HepG2 (cell line): ENCODE results near the gene RNASE8. TPM values are rescaled to one million over a fixed set of nuclear protein-coding genes. Genes with fewer than 3 reads are reported as not detected.

ENCODE experiments used
- AGO2 ChIP-seq: fragments of 200-400 bp; formaldehyde crosslinking; optimal IDR thresholded peaks from 2 replicates; pipeline ENCODE3; 2017; ENCODE audit warnings: mild to moderate bottlenecking, low read depth, low read length, moderate library complexity
- ASH2L ChIP-seq: fragments of 300-600, 200-600 bp; sonication (generic); IDR thresholded peaks from 2 replicates; pipeline ENCODE4 v1.7.0; 2017; ENCODE audit warnings: low read depth, mild to moderate bottlenecking, moderate library complexity, mixed read lengths, low read length; ENCODE audit not compliant: insufficient read length
- CREB1 ChIP-seq, 2 experiments: fragments of 450-650 bp in 1 of 2; IDR thresholded peaks; 2 replicates each; pipeline ENCODE4 v1.6.1; 2016 to 2017; ENCODE audit warnings: control low read depth in 1 of 2, mild to moderate bottlenecking in 1 of 2, missing compliant biosample characterization in 1 of 2, missing genetic modification characterization in 1 of 2
- FOSL2 ChIP-seq: sonication (generic); formaldehyde crosslinking; IDR thresholded peaks from 2 replicates; pipeline ENCODE4 v1.4.0; 2020; ENCODE audit warnings: missing genetic modification reagents
- GABPB1 ChIP-seq: IDR thresholded peaks from 2 replicates; pipeline ENCODE4 v1.6.1; 2016; ENCODE audit warnings: mild to moderate bottlenecking, missing genetic modification reagents, moderate library complexity, missing compliant biosample characterization
- GMEB1 ChIP-seq: sonication (generic); formaldehyde crosslinking; IDR thresholded peaks from 2 replicates; pipeline ENCODE4 v1.5.1; 2020; ENCODE audit warnings: missing genetic modification reagents, mild to moderate bottlenecking, borderline replicate concordance
- GMEB2 ChIP-seq: IDR thresholded peaks from 2 replicates; pipeline ENCODE4 v1.6.1; 2016; ENCODE audit warnings: missing biosample characterization, missing genetic modification reagents, low read depth
- HMGXB4 ChIP-seq, 2 experiments: sonication (generic) in 1 of 2; formaldehyde crosslinking in 1 of 2; IDR thresholded peaks; 2 replicates each; pipeline versions ENCODE4 v1.4.0 to v1.6.1; 2018 to 2020; ENCODE audit warnings: missing genetic modification reagents in 2 of 2, borderline replicate concordance in 1 of 2, low read depth in 1 of 2, mild to moderate bottlenecking in 1 of 2, missing biosample characterization in 1 of 2
- ISX ChIP-seq: sonication (generic); formaldehyde crosslinking; conservative IDR thresholded peaks from 2 replicates; pipeline ENCODE4 v1.5.0; 2020; ENCODE audit warnings: missing genetic modification reagents
- NFE2L2 ChIP-seq: fragments of 150-350 bp; IDR thresholded peaks from 2 replicates; pipeline ENCODE4 v1.6.1; 2014; ENCODE audit warnings: low read length
- RXRA ChIP-seq: sonication (generic); formaldehyde crosslinking; IDR thresholded peaks from 2 replicates; pipeline ENCODE4 v1.5.1; 2020; ENCODE audit warnings: missing genetic modification reagents
- ZBTB21 ChIP-seq: sonication (generic); formaldehyde crosslinking; IDR thresholded peaks from 2 replicates; pipeline ENCODE4 v1.4.0; 2020; ENCODE audit warnings: missing genetic modification reagents
- ZFYVE20 ChIP-seq: sonication (generic); formaldehyde crosslinking; IDR thresholded peaks from 2 replicates; pipeline ENCODE4 v1.8.0; 2023; ENCODE audit warnings: low read depth, mild to moderate bottlenecking, moderate library complexity, missing genetic modification reagents, borderline replicate concordance
- ZNF205 ChIP-seq: IDR thresholded peaks from 2 replicates; pipeline ENCODE4 v1.6.1; 2018; ENCODE audit warnings: missing biosample characterization, missing genetic modification reagents
- ZNF292 ChIP-seq: sonication (generic); formaldehyde crosslinking; IDR thresholded peaks from 2 replicates; pipeline ENCODE4 v1.8.1; 2022; ENCODE audit warnings: mild to moderate bottlenecking, low read depth, missing genetic modification reagents, borderline replicate concordance
- ZNF329 ChIP-seq: sonication (generic); formaldehyde crosslinking; IDR thresholded peaks from 2 replicates; pipeline ENCODE4 v1.9.0; 2021; ENCODE audit warnings: low read depth, mild to moderate bottlenecking, missing genetic modification reagents
- ZNF484 ChIP-seq: sonication (generic); formaldehyde crosslinking; IDR thresholded peaks from 2 replicates; pipeline ENCODE4 v1.5.1; 2020; ENCODE audit warnings: mild to moderate bottlenecking, low read depth, missing genetic modification reagents, borderline replicate concordance
- ZNF740 ChIP-seq: sonication (generic); formaldehyde crosslinking; IDR thresholded peaks from 2 replicates; pipeline ENCODE4 v1.4.0; 2020; ENCODE audit warnings: missing genetic modification reagents
- polyA plus RNA-seq, 8 experiments: library from polyadenylated mRNA; depleted of rRNA in 3 of 8; stranded (reverse) in 7 of 8; unstranded in 1 of 8; fragments of >200 nt; fragmentation: Illumina TruSeq in 4 of 8; extraction: Trizol in 4 of 8; gene quantifications; 2 replicates each; pipeline versions ENCODE4 v1.2.1 to v1.2.3, GENCODE V29; 2011 to 2016; ENCODE audit warnings: low read depth in 4 of 8, missing spikeins in 1 of 8, mixed read lengths in 1 of 8; ENCODE audit not compliant: insufficient read depth in 1 of 8
- total RNA-seq, 5 experiments: library from RNA; depleted of rRNA; stranded (reverse); fragments of >200 nt; fragmentation: Illumina TruSeq; extraction: Trizol; gene quantifications; 2 replicates each; pipeline ENCODE4 v1.2.3, GENCODE V29; 2016; ENCODE audit warnings: low read depth in 1 of 5

RNASE8 gene
- total and polyA plus RNA-seq, 2 of the 13 experiments (the other 11 are each of a cell fraction or from before 2014, with no cell fraction given) = not detected

- TF ChIP-seq ZNF329 (CRISPR knock-in tag) (no peak), ZBTB21 (CRISPR knock-in tag) (no peak), FOSL2 (CRISPR knock-in tag) (peak; percentile 47), NFE2L2 (no peak), GMEB1 (CRISPR knock-in tag) (no peak), ZNF205 (CRISPR knock-in tag) (0 out of 2 replicates have a peak, but pooled peaks have one; percentile 2), ZFYVE20 (CRISPR knock-in tag) (no peak), CREB1 (IDR thresholded peaks at IDR 0.05) (0 out of 2 replicates have a peak, but pooled peaks have one; percentile 30), CREB1 (CRISPR knock-in tag; IDR thresholded peaks at IDR 0.05) (no peak), ZNF740 (CRISPR knock-in tag) (no peak), GABPB1 (CRISPR knock-in tag) (0 out of 2 replicates have a peak, but pooled peaks have one; percentile 32), AGO2 (no peak), ASH2L (no peak), ZNF484 (no peak), ISX (CRISPR knock-in tag) (no peak), GMEB2 (CRISPR knock-in tag) (no peak), ZNF292 (CRISPR knock-in tag) (peak; percentile 56; the same call in 1 of the 2 replicates), RXRA (no peak), HMGXB4 (CRISPR knock-in tag; IDR thresholded peaks at IDR 0.05; ENCODE audit: borderline replicate concordance in 1 of 2, low read depth in 1 of 2) (no peak)
Observed at GRCh38 chr14:21057803-21058675, at the start of gene RNASE8 (continued).
